GM23338 (cell line): ENCODE measurements around the gene HTR4. TPM values are rescaled to one million over a fixed set of nuclear protein-coding genes. Genes with fewer than 3 reads are reported as not detected.

ENCODE experiments used
- ATAC-seq: fragments of 200-7000 bp; cut with Tn5 transposase; 3 replicates; pipeline ENCODE4 v1.9.1; 2020
- DNase-seq: peaks from one replicate; pipeline ENCODE4 v3.0.0-alpha.2; 2015; ENCODE audit warnings: low spot score
- H2AFZ ChIP-seq: fragments of 200-600 bp; sonication (generic); 2 replicates; pipeline ENCODE4 v1.8.0; 2016; ENCODE audit warnings: antibody characterized with exemption, mild to moderate bottlenecking, moderate library complexity
- H3F3A ChIP-seq: fragments of 200-600 bp; sonication (generic); replicated peaks from 2 replicates; pipeline ENCODE4 v1.8.0; 2017; ENCODE audit warnings: antibody characterized with exemption, mixed run types, low read depth
- H3K27ac ChIP-seq: fragments of 200-600 bp; sonication (generic); 2 replicates; pipeline ENCODE4 v1.6.1; 2016; ENCODE audit warnings: low read depth
- H3K27me3 ChIP-seq: fragments of 200-600 bp; sonication (generic); 2 replicates; pipeline ENCODE4 v1.8.0; 2016; ENCODE audit warnings: mild to moderate bottlenecking, mixed run types, moderate library complexity; ENCODE audit not compliant: insufficient read depth
- H3K36me3 ChIP-seq: fragments of 200-600 bp; sonication (generic); 2 replicates; pipeline ENCODE4 v1.8.0; 2016; ENCODE audit warnings: mild to moderate bottlenecking; ENCODE audit not compliant: insufficient read depth
- H3K4me1 ChIP-seq: fragments of 200-600 bp; sonication (generic); 2 replicates; pipeline ENCODE4 v1.8.0; 2016; ENCODE audit warnings: mild to moderate bottlenecking, moderate library complexity; ENCODE audit not compliant: insufficient read depth
- H3K4me2 ChIP-seq: fragments of 200-600 bp; sonication (generic); 2 replicates; pipeline ENCODE4 v1.7.1; 2017; ENCODE audit warnings: mixed run types
- H3K4me3 ChIP-seq: fragments of 200-600 bp; sonication (generic); 2 replicates; pipeline ENCODE4 v1.6.1; 2016; ENCODE audit warnings: mixed run types
- H3K79me2 ChIP-seq: fragments of 200-600 bp; sonication (generic); replicated peaks from 2 replicates; pipeline ENCODE4 v1.8.0; 2017; ENCODE audit warnings: mild to moderate bottlenecking; ENCODE audit not compliant: insufficient read depth
- H3K9me2 ChIP-seq: fragments of 200-600 bp; sonication (generic); 2 replicates; pipeline ENCODE4 v1.8.0; 2017; ENCODE audit not compliant: insufficient read depth
- H4K20me1 ChIP-seq: fragments of 200-600 bp; sonication (generic); replicated peaks from 2 replicates; pipeline ENCODE4 v1.8.0; 2017; ENCODE audit warnings: mild to moderate bottlenecking; ENCODE audit not compliant: insufficient read depth
- H3K27ac Mint-ChIP-seq: 2 replicates; pipeline ENCODE4 v1.8.0; 2020; ENCODE audit warnings: inconsistent platforms, mild to moderate bottlenecking, moderate library complexity, mixed read lengths
- H3K27me3 Mint-ChIP-seq: 3 replicates; pipeline ENCODE4 v1.8.0; 2022; ENCODE audit warnings: low read depth, mild to moderate bottlenecking, moderate library complexity, mixed read lengths, inconsistent platforms; ENCODE audit not compliant: insufficient read depth, poor library complexity
- H3K36me3 Mint-ChIP-seq: 3 replicates; pipeline ENCODE4 v1.8.0; 2021; ENCODE audit warnings: low read depth, mild to moderate bottlenecking, inconsistent platforms, moderate library complexity, mixed read lengths
- H3K4me1 Mint-ChIP-seq: 3 replicates; pipeline ENCODE4 v1.8.0; 2020; ENCODE audit warnings: mild to moderate bottlenecking, inconsistent platforms, mixed read lengths
- H3K4me3 Mint-ChIP-seq: 3 replicates; pipeline ENCODE4 v1.8.0; 2021; ENCODE audit warnings: moderate library complexity, mild to moderate bottlenecking, inconsistent platforms, mixed read lengths
- H3K9me3 Mint-ChIP-seq: 3 replicates; pipeline ENCODE4 v1.8.0; 2020; ENCODE audit warnings: moderate library complexity, mild to moderate bottlenecking, inconsistent platforms, mixed read lengths
- EZH2phosphoT487 ChIP-seq: fragments of 200-600 bp; sonication (generic); IDR thresholded peaks from one replicate; pipeline ENCODE4 v1.8.1; 2018; ENCODE audit warnings: antibody characterized with exemption; ENCODE audit not compliant: unreplicated experiment
- JUNB ChIP-seq: IDR thresholded peaks from one replicate; pipeline ENCODE4 v1.6.1; 2016; ENCODE audit warnings: antibody characterized with exemption; ENCODE audit not compliant: unreplicated experiment
- REST ChIP-seq: IDR thresholded peaks from one replicate; pipeline ENCODE4 v1.6.1; 2018; ENCODE audit warnings: antibody characterized with exemption; ENCODE audit not compliant: unreplicated experiment
- STAT1 ChIP-seq: IDR thresholded peaks from one replicate; pipeline ENCODE4 v1.6.1; 2016; ENCODE audit warnings: antibody characterized with exemption; ENCODE audit not compliant: unreplicated experiment
- ZNF331 ChIP-seq: fragments of 250-450 bp; sonication (Bioruptor Pico); IDR thresholded peaks from 2 replicates; pipeline ENCODE4 v1.5.0; 2020; ENCODE audit warnings: low read depth, mild to moderate bottlenecking, moderate library complexity
- ZNF462 ChIP-seq: fragments of 250-450 bp; sonication (Bioruptor Pico); IDR thresholded peaks from 2 replicates; pipeline ENCODE4 v1.5.0; 2020; ENCODE audit warnings: mild to moderate bottlenecking, moderate library complexity
- polyA plus RNA-seq: library from polyadenylated mRNA; unstranded; fragments of >200 nt; fragmentation: Nextera tagmentation; extraction: Ambion mirVana; gene quantifications from 2 replicates; pipeline ENCODE4 v1.2.1, GENCODE V29; 2016
- total RNA-seq: library from RNA; depleted of rRNA; stranded (reverse); fragments of >200 nt; shearing (Covaris generic); gene quantifications from 2 replicates; pipeline ENCODE4 v1.2.3, GENCODE V29; 2014

Gene HTR4
- total and polyA plus RNA-seq, 2 experiments from 2014 or later: 0.10 TPM; not detected in 1

- TF ChIP-seq ZNF462: no peak
- TF ChIP-seq ZNF331: no peak
These were observed 162.5 kb downstream of the HTR4 start (continued) for GRCh38 chr5:148491793-148492184.

- Mint-ChIP-seq H3K36me3 (no peaks in the 10 kb centered on the region), H3K27me3 (no peaks in the 10 kb centered on the region), H3K4me1 (no peaks in the 10 kb centered on the region), H3K27ac (no peak overlapping the region), H3K4me3 (no peak overlapping the region), H3K9me3 (no peaks in the 10 kb centered on the region)
- DNase-seq (no peak), ATAC-seq (no peak)
- Histone ChIP-seq H3F3A (no peaks in the 10 kb centered on the region), H3K36me3 (no peaks in the 10 kb centered on the region), H3K4me3 (no peak overlapping the region), H3K9me2 (no peaks in the 10 kb centered on the region), H3K4me2 (no peak overlapping the region), H3K27me3 (peaks cover 29% of the 10 kb centered on the region), H3K79me2 (no peaks in the 10 kb centered on the region), H2AFZ (no peak overlapping the region), H4K20me1 (no peaks in the 10 kb centered on the region), H3K4me1 (no peaks in the 10 kb centered on the region), H3K27ac (no peak overlapping the region)
- TF ChIP-seq STAT1 (no peak), REST (no peak), EZH2phosphoT487 (no peak), JUNB (no peak)
These were observed 163.1 kb downstream of the HTR4 start for GRCh38 chr5:148491015-148491792.
